HFFc6 (cell line): ENCODE results near the gene CCDC97. TPM values are rescaled to one million over a fixed set of nuclear protein-coding genes. Genes with fewer than 3 reads are reported as not detected.

Experiments
- DNase-seq: peaks from one replicate; pipeline ENCODE4 v3.0.0-alpha.2; 2018
- H3K27ac Mint-ChIP-seq: 2 replicates; pipeline ENCODE4 v1.8.0; 2020; ENCODE audit warnings: mild to moderate bottlenecking, mixed read lengths
- H3K27me3 Mint-ChIP-seq: 2 replicates; pipeline ENCODE4 v1.8.0; 2021; ENCODE audit warnings: mild to moderate bottlenecking, moderate library complexity, mixed read lengths; ENCODE audit not compliant: insufficient read depth
- H3K36me3 Mint-ChIP-seq: 2 replicates; pipeline ENCODE4 v1.8.0; 2021; ENCODE audit warnings: low read depth, mixed read lengths
- H3K4me1 Mint-ChIP-seq: 2 replicates; pipeline ENCODE4 v1.8.0; 2020; ENCODE audit warnings: low read depth, mixed read lengths
- H3K4me3 Mint-ChIP-seq: 2 replicates; pipeline ENCODE4 v1.8.0; 2020; ENCODE audit warnings: mild to moderate bottlenecking, moderate library complexity, mixed read lengths
- H3K9me3 Mint-ChIP-seq: 2 replicates; pipeline ENCODE4 v1.8.0; 2020; ENCODE audit warnings: mild to moderate bottlenecking, mixed read lengths
- CTCF ChIP-seq: fragments of 200-600 bp; sonication (generic); IDR thresholded peaks from 2 replicates; pipeline ENCODE4 v1.5.0; 2021; ENCODE audit warnings: antibody characterized with exemption, mild to moderate bottlenecking
- total RNA-seq, 6 experiments: library from RNA; stranded (reverse); fragmentation: NEBNext Ultra II Directional; extraction: Animal tissue kit (Norgen Biotek cat#: 25700); gene quantifications; 2 replicates in 1 of 6; 3 replicates in 5 of 6; pipeline ENCODE4 v1.2.3, GENCODE V29; 2021

CCDC97 gene
- total RNA-seq, 6 experiments from 2014 or later = 15.4 to 19.1 (median 16.8) TPM

- no peaks in the 10 kb centered on the region for H3K9me3 Mint-ChIP-seq
- peaks cover 44% of the 10 kb centered on the region for H3K4me1 Mint-ChIP-seq
- TF ChIP-seq CTCF = no peak
- DNase-seq = no peak
- H3K36me3 Mint-ChIP-seq = peaks cover 45% of the 10 kb centered on the region
- no peak overlapping the region for H3K27ac Mint-ChIP-seq
- H3K27me3 Mint-ChIP-seq = peaks cover 13% of the 10 kb centered on the region
- no peak overlapping the region for H3K4me3 Mint-ChIP-seq
Observed at GRCh38 chr19:41319500-41320184, 9.7 kb downstream of the CCDC97 start.

GRCh38 chr19:41320185-41320518 is 10.2 kb downstream of the CCDC97 start:
- no peak overlapping the region for H3K4me3 Mint-ChIP-seq
- H3K27ac Mint-ChIP-seq = no peak overlapping the region
- H3K27me3 Mint-ChIP-seq = peaks cover 13% of the 10 kb centered on the region
- no peaks in the 10 kb centered on the region for H3K9me3 Mint-ChIP-seq
- peaks cover 50% of the 10 kb centered on the region for H3K4me1 Mint-ChIP-seq
- DNase-seq = no peak
- peaks cover 45% of the 10 kb centered on the region for H3K36me3 Mint-ChIP-seq
- no peak for TF ChIP-seq CTCF

- H3K36me3 Mint-ChIP-seq = peaks cover 45% of the 10 kb centered on the region
- DNase-seq = no peak
- no peak overlapping the region for H3K4me3 Mint-ChIP-seq
- no peak for TF ChIP-seq CTCF
- H3K9me3 Mint-ChIP-seq = no peaks in the 10 kb centered on the region
- H3K27ac Mint-ChIP-seq = peak overlapping the region; percentile 38; the same call in 1 of the 2 replicates
- peaks cover 13% of the 10 kb centered on the region for H3K27me3 Mint-ChIP-seq
- peaks cover 54% of the 10 kb centered on the region for H3K4me1 Mint-ChIP-seq
Observed at GRCh38 chr19:41320568-41320967, 10.6 kb downstream of the CCDC97 start.

- TF ChIP-seq CTCF = no peak
- peaks cover 59% of the 10 kb centered on the region for H3K4me1 Mint-ChIP-seq
- H3K4me3 Mint-ChIP-seq = 0 out of 2 replicates have a peak overlapping the region, but pooled peaks have one; percentile 76
- no peaks in the 10 kb centered on the region for H3K9me3 Mint-ChIP-seq
- peaks cover 13% of the 10 kb centered on the region for H3K27me3 Mint-ChIP-seq
- peak overlapping the region; percentile 98 for H3K27ac Mint-ChIP-seq
- H3K36me3 Mint-ChIP-seq = peaks cover 42% of the 10 kb centered on the region
- DNase-seq = no peak
Observed at GRCh38 chr19:41321204-41321599, 11.2 kb downstream of the CCDC97 start.

DNA sequence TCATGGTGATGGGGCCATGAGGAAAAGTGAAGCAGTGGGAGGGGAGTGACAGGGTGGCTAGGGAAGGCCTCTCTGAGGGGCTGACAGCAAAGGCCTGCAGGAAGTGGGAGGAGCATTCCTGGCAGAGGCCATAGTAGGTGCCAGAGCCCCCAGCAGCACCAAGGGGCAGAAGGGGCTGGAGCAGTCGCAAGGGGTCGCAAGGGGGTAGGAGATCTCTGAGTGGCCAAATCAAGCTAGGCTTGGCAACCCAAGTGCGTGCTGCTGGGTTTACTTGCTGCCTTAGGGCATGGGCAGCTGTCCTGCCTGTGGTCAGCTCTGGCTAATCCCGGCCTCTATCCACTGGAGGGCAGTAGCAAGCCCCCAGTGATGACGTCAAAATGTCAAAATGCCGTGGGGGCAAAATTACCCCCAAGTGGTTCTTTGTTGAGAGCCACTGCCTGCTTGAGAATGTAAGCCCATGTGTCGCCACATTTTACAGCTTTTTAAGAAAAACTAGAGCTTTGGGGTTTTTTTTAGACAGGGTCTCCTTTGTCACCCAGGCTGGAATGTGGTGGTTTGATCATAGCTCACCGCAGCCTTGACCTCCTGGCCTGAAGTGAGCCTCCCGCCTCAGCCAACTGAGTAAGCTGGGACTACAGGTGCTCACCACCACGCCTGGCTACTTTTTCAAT is 11.8 kb downstream of the CCDC97 start:
- Mint-ChIP-seq H3K27me3 (peaks cover 13% of the 10 kb centered on the region), H3K27ac (peak overlapping the region; percentile 98), H3K4me1 (peaks cover 64% of the 10 kb centered on the region), H3K36me3 (peaks cover 37% of the 10 kb centered on the region), H3K9me3 (no peaks in the 10 kb centered on the region), H3K4me3 (peak overlapping the region; percentile 76)
- peak; percentile 90 for TF ChIP-seq CTCF
- peak; percentile 86 for DNase-seq
